Measurements from ENCODE around the gene PEA15. TPM values are rescaled to one million over a fixed set of nuclear protein-coding genes. Genes with fewer than 3 reads are reported as not detected.
A peak's percentile ranks its signal among the peaks of the same experiment; 100 is the strongest.

The PEA15 gene
- polyA plus RNA-seq (ENCODE audit: insufficient read length in 3 of 3) = 100 to 1,000 TPM in 1 of 3 donors, 10 to 100 TPM in 2; 86.8 to 117 (median 99.7) TPM
- long read RNA-seq, donor 1, transcript PEA15-201 (4 exons, 2,471 nt) = major isoform, 20 of 35 reads
- long read RNA-seq, donor 1, partial matches to known transcripts = 15 of 35 reads
- long read RNA-seq, donor 1, other reads (novel, unspliced or antisense) = 0 of 35 reads
- long read RNA-seq, donor 2, transcript PEA15-201 (4 exons, 2,471 nt) = major isoform, 31 of 58 reads
- long read RNA-seq, donor 2, partial matches to known transcripts = 27 of 58 reads
- long read RNA-seq, donor 2, other reads (novel, unspliced or antisense) = 0 of 58 reads
- long read RNA-seq, donor 3, transcript PEA15-201 (4 exons, 2,471 nt) = major isoform, 54 of 89 reads
- long read RNA-seq, donor 3, partial matches to known transcripts = 35 of 89 reads
- long read RNA-seq, donor 3, other reads (novel, unspliced or antisense) = 0 of 89 reads
- long read RNA-seq, donor 4, transcript PEA15-201 (4 exons, 2,471 nt) = major isoform, 14 of 24 reads
- long read RNA-seq, donor 4, partial matches to known transcripts = 10 of 24 reads
- long read RNA-seq, donor 4, other reads (novel, unspliced or antisense) = 0 of 24 reads
- long read RNA-seq, donor 5 = 0 reads
- long read RNA-seq, donor 6, transcript PEA15-201 (4 exons, 2,471 nt) = major isoform, 27 of 43 reads
- long read RNA-seq, donor 6, partial matches to known transcripts = 16 of 43 reads
- long read RNA-seq, donor 6, other reads (novel, unspliced or antisense) = 0 of 43 reads
- long read RNA-seq, donor 7, transcript PEA15-201 (4 exons, 2,471 nt) = major isoform, 22 of 58 reads
- long read RNA-seq, donor 7, partial matches to known transcripts = 35 of 58 reads
- long read RNA-seq, donor 7, other reads (novel, unspliced or antisense) = 0 of 58 reads
- long read RNA-seq, donor 8, transcript PEA15-201 (4 exons, 2,471 nt) = major isoform, 58 of 107 reads
- long read RNA-seq, donor 8, partial matches to known transcripts = 48 of 107 reads
- long read RNA-seq, donor 8, other reads (novel, unspliced or antisense) = 0 of 107 reads
- long read RNA-seq, donor 9, transcript PEA15-201 (4 exons, 2,471 nt) = major isoform, 35 of 108 reads
- long read RNA-seq, donor 9, partial matches to known transcripts = 72 of 108 reads
- long read RNA-seq, donor 9, other reads (novel, unspliced or antisense) = 0 of 108 reads
- long read RNA-seq, donor 10, transcript PEA15-201 (4 exons, 2,471 nt) = major isoform, 29 of 55 reads
- long read RNA-seq, donor 10, partial matches to known transcripts = 25 of 55 reads
- long read RNA-seq, donor 10, other reads (novel, unspliced or antisense) = 0 of 55 reads
- long read RNA-seq, donor 11, transcript PEA15-201 (4 exons, 2,471 nt) = major isoform, 12 of 28 reads
- long read RNA-seq, donor 11, partial matches to known transcripts = 16 of 28 reads
- long read RNA-seq, donor 11, other reads (novel, unspliced or antisense) = 0 of 28 reads
- long read RNA-seq, donor 12, transcript PEA15-201 (4 exons, 2,471 nt) = major isoform, 17 of 24 reads
- long read RNA-seq, donor 12, partial matches to known transcripts = 7 of 24 reads
- long read RNA-seq, donor 12, other reads (novel, unspliced or antisense) = 0 of 24 reads
- long read RNA-seq, donor 13, transcript PEA15-201 (4 exons, 2,471 nt) = major isoform, 66 of 170 reads
- long read RNA-seq, donor 13, partial matches to known transcripts = 104 of 170 reads
- long read RNA-seq, donor 13, other reads (novel, unspliced or antisense) = 0 of 170 reads
- long read RNA-seq, donor 14, transcript PEA15-201 (4 exons, 2,471 nt) = major isoform, 30 of 52 reads
- long read RNA-seq, donor 14, partial matches to known transcripts = 22 of 52 reads
- long read RNA-seq, donor 14, other reads (novel, unspliced or antisense) = 0 of 52 reads
- long read RNA-seq, donor 15, transcript PEA15-201 (4 exons, 2,471 nt) = major isoform, 16 of 53 reads
- long read RNA-seq, donor 15, partial matches to known transcripts = 37 of 53 reads
- long read RNA-seq, donor 15, other reads (novel, unspliced or antisense) = 0 of 53 reads
- long read RNA-seq, donor 16, transcript PEA15-201 (4 exons, 2,471 nt) = major isoform, 75 of 112 reads
- long read RNA-seq, donor 16, partial matches to known transcripts = 33 of 112 reads
- long read RNA-seq, donor 16, other reads (novel, unspliced or antisense) = 0 of 112 reads

GRCh38 chr1:160205242-160206035, at the start of gene PEA15:
TSS of gene PEA15 (plus strand) at chr1:160205384. CDS start at chr1:160211545, 6,161 bp downstream.
- peak in 9 of 11 donors; percentile 17 to 77 (median 66) for DNase-seq (ENCODE audit: extremely low read depth in 1 of 11, low read depth in 9 of 11, low spot score in 4 of 11)

GRCh38 chr1:160156361-160156760, 48.8 kb upstream of the PEA15 start:
- no peak for DNase-seq (ENCODE audit: extremely low read depth in 1 of 11, low read depth in 9 of 11, low spot score in 4 of 11)

- DNase-seq (ENCODE audit: extremely low read depth in 1 of 11, low read depth in 9 of 11, low spot score in 4 of 11) = no peak
Measured at GRCh38 chr1:160157174-160157573, 48.0 kb upstream of the PEA15 start.

GRCh38 chr1:160158031-160158430, 47.2 kb upstream of the PEA15 start:
- DNase-seq (ENCODE audit: extremely low read depth in 1 of 11, low read depth in 9 of 11, low spot score in 4 of 11) = no peak

- no peak for DNase-seq (ENCODE audit: extremely low read depth in 1 of 11, low read depth in 9 of 11, low spot score in 4 of 11)
Measured at GRCh38 chr1:160158534-160158933, 46.6 kb upstream of the PEA15 start.

GRCh38 chr1:160159846-160160245, 45.3 kb upstream of the PEA15 start:
- no peak for DNase-seq (ENCODE audit: extremely low read depth in 1 of 11, low read depth in 9 of 11, low spot score in 4 of 11)

GRCh38 chr1:160161965-160162705, 43.0 kb upstream of the PEA15 start:
- no peak for DNase-seq (ENCODE audit: extremely low read depth in 1 of 11, low read depth in 9 of 11, low spot score in 4 of 11)

- DNase-seq (ENCODE audit: extremely low read depth in 1 of 11, low read depth in 9 of 11, low spot score in 4 of 11) = no peak
Measured at GRCh38 chr1:160162931-160163330, 42.3 kb upstream of the PEA15 start.

- DNase-seq (ENCODE audit: extremely low read depth in 1 of 11, low read depth in 9 of 11, low spot score in 4 of 11) = no peak
Measured at GRCh38 chr1:160163615-160164014, 41.6 kb upstream of the PEA15 start.

GRCh38 chr1:160164121-160164520, 41.1 kb upstream of the PEA15 start:
- no peak for DNase-seq (ENCODE audit: extremely low read depth in 1 of 11, low read depth in 9 of 11, low spot score in 4 of 11)

GRCh38 chr1:160166166-160166868, 38.9 kb upstream of the PEA15 start:
- DNase-seq (ENCODE audit: extremely low read depth in 1 of 11, low read depth in 9 of 11, low spot score in 4 of 11) = no peak

- no peak for DNase-seq (ENCODE audit: extremely low read depth in 1 of 11, low read depth in 9 of 11, low spot score in 4 of 11)
Measured at GRCh38 chr1:160167056-160167455, 38.1 kb upstream of the PEA15 start.

- no peak for DNase-seq (ENCODE audit: extremely low read depth in 1 of 11, low read depth in 9 of 11, low spot score in 4 of 11)
Measured at GRCh38 chr1:160167580-160167979, 37.6 kb upstream of the PEA15 start.

GRCh38 chr1:160168016-160168415, 37.2 kb upstream of the PEA15 start:
- no peak for DNase-seq (ENCODE audit: extremely low read depth in 1 of 11, low read depth in 9 of 11, low spot score in 4 of 11)

GRCh38 chr1:160168609-160169369, 36.4 kb upstream of the PEA15 start:
- no peak for DNase-seq (ENCODE audit: extremely low read depth in 1 of 11, low read depth in 9 of 11, low spot score in 4 of 11)
